ENCODE measurements around the gene INTS13. TPM values are rescaled to one million over a fixed set of nuclear protein-coding genes. Genes with fewer than 3 reads are reported as not detected.

The INTS13 gene
- total RNA-seq, 1 experiment from 2014 or later, result 54.0 TPM

DNA sequence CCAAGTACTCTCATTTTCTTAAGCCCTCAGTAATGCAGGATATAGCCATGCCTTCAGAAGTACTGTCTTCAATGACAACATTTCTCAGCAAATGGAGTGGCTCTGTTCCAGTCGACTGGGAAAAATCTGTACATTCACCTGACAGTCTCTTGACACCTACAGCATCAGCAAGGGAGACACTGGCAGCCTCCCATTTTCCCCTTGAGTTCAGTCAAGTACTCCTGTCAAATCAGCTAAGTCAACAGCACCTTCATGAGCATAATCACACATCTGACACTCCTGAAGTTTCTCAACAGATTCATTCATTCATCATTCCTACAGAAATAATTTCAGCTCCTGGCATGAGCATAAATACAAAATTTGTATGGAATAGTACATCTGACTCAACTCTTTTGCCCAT lies 46.1 kb downstream of the INTS13 start:
- H3K36me3 Mint-ChIP-seq, result no peaks in the 10 kb centered on the region; the same call in 1 of the 2 replicates
- no peaks in the 10 kb centered on the region for H3K4me1 Mint-ChIP-seq
- H3K9me3 Mint-ChIP-seq, result no peaks in the 10 kb centered on the region
- ChIA-PET POLR2A (no interaction called here), CTCF (no interaction called here)
- no peak overlapping the region for H3K27ac Mint-ChIP-seq
- H3K4me3 Mint-ChIP-seq, result no peak overlapping the region
- ATAC-seq, result no peak
- no peak for DNase-seq (ENCODE audit: low spot score)
- H3K27me3 Mint-ChIP-seq (ENCODE audit: low read depth), result no peaks in the 10 kb centered on the region
- no peak for TF ChIP-seq FOXK1 (CRISPR knock-in tag; IDR thresholded peaks at IDR 0.05)
- no peak for TF ChIP-seq FOXP1 (CRISPR knock-in tag; IDR thresholded peaks at IDR 0.05; ENCODE audit: borderline replicate concordance)
- TF ChIP-seq, protein P1, sequence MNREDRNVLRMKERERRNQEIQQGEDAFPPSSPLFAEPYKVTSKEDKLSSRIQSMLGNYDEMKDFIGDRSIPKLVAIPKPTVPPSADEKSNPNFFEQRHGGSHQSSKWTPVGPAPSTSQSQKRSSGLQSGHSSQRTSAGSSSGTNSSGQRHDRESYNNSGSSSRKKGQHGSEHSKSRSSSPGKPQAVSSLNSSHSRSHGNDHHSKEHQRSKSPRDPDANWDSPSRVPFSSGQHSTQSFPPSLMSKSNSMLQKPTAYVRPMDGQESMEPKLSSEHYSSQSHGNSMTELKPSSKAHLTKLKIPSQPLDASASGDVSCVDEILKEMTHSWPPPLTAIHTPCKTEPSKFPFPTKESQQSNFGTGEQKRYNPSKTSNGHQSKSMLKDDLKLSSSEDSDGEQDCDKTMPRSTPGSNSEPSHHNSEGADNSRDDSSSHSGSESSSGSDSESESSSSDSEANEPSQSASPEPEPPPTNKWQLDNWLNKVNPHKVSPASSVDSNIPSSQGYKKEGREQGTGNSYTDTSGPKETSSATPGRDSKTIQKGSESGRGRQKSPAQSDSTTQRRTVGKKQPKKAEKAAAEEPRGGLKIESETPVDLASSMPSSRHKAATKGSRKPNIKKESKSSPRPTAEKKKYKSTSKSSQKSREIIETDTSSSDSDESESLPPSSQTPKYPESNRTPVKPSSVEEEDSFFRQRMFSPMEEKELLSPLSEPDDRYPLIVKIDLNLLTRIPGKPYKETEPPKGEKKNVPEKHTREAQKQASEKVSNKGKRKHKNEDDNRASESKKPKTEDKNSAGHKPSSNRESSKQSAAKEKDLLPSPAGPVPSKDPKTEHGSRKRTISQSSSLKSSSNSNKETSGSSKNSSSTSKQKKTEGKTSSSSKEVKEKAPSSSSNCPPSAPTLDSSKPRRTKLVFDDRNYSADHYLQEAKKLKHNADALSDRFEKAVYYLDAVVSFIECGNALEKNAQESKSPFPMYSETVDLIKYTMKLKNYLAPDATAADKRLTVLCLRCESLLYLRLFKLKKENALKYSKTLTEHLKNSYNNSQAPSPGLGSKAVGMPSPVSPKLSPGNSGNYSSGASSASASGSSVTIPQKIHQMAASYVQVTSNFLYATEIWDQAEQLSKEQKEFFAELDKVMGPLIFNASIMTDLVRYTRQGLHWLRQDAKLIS (CRISPR knock-in tag; IDR thresholded peaks at IDR 0.05; ENCODE audit: borderline replicate concordance), result no peak
- no peak for TF ChIP-seq ESRRA (CRISPR knock-in tag; IDR thresholded peaks at IDR 0.05; ENCODE audit: borderline replicate concordance)
- TF ChIP-seq, protein P2, sequence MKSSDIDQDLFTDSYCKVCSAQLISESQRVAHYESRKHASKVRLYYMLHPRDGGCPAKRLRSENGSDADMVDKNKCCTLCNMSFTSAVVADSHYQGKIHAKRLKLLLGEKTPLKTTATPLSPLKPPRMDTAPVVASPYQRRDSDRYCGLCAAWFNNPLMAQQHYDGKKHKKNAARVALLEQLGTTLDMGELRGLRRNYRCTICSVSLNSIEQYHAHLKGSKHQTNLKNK (CRISPR knock-in tag; IDR thresholded peaks at IDR 0.05), result no peak
- TF ChIP-seq JAZF1 (CRISPR knock-in tag; IDR thresholded peaks at IDR 0.05), result no peak
- TF ChIP-seq, protein P3, sequence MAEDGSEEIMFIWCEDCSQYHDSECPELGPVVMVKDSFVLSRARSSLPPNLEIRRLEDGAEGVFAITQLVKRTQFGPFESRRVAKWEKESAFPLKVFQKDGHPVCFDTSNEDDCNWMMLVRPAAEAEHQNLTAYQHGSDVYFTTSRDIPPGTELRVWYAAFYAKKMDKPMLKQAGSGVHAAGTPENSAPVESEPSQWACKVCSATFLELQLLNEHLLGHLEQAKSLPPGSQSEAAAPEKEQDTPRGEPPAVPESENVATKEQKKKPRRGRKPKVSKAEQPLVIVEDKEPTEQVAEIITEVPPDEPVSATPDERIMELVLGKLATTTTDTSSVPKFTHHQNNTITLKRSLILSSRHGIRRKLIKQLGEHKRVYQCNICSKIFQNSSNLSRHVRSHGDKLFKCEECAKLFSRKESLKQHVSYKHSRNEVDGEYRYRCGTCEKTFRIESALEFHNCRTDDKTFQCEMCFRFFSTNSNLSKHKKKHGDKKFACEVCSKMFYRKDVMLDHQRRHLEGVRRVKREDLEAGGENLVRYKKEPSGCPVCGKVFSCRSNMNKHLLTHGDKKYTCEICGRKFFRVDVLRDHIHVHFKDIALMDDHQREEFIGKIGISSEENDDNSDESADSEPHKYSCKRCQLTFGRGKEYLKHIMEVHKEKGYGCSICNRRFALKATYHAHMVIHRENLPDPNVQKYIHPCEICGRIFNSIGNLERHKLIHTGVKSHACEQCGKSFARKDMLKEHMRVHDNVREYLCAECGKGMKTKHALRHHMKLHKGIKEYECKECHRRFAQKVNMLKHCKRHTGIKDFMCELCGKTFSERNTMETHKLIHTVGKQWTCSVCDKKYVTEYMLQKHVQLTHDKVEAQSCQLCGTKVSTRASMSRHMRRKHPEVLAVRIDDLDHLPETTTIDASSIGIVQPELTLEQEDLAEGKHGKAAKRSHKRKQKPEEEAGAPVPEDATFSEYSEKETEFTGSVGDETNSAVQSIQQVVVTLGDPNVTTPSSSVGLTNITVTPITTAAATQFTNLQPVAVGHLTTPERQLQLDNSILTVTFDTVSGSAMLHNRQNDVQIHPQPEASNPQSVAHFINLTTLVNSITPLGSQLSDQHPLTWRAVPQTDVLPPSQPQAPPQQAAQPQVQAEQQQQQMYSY (CRISPR knock-in tag; IDR thresholded peaks at IDR 0.05), result no peak
- TF ChIP-seq, protein P4, sequence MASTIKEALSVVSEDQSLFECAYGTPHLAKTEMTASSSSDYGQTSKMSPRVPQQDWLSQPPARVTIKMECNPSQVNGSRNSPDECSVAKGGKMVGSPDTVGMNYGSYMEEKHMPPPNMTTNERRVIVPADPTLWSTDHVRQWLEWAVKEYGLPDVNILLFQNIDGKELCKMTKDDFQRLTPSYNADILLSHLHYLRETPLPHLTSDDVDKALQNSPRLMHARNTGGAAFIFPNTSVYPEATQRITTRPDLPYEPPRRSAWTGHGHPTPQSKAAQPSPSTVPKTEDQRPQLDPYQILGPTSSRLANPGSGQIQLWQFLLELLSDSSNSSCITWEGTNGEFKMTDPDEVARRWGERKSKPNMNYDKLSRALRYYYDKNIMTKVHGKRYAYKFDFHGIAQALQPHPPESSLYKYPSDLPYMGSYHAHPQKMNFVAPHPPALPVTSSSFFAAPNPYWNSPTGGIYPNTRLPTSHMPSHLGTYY (CRISPR knock-in tag; IDR thresholded peaks at IDR 0.05), result no peak
- TF ChIP-seq OVOL2 (CRISPR knock-in tag; IDR thresholded peaks at IDR 0.05; ENCODE audit: borderline replicate concordance), result no peak
- TF ChIP-seq ZBTB21 (CRISPR knock-in tag; IDR thresholded peaks at IDR 0.05; ENCODE audit: borderline replicate concordance), result no peak
- TF ChIP-seq NR2C2 (CRISPR knock-in tag; IDR thresholded peaks at IDR 0.05), result no peak
- TF ChIP-seq, protein P5, sequence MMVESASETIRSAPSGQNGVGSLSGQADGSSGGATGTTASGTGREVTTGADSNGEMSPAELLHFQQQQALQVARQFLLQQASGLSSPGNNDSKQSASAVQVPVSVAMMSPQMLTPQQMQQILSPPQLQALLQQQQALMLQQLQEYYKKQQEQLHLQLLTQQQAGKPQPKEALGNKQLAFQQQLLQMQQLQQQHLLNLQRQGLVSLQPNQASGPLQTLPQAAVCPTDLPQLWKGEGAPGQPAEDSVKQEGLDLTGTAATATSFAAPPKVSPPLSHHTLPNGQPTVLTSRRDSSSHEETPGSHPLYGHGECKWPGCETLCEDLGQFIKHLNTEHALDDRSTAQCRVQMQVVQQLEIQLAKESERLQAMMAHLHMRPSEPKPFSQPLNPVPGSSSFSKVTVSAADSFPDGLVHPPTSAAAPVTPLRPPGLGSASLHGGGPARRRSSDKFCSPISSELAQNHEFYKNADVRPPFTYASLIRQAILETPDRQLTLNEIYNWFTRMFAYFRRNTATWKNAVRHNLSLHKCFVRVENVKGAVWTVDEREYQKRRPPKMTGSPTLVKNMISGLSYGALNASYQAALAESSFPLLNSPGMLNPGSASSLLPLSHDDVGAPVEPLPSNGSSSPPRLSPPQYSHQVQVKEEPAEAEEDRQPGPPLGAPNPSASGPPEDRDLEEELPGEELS (CRISPR knock-in tag; IDR thresholded peaks at IDR 0.05), result no peak
- TF ChIP-seq, protein P6, sequence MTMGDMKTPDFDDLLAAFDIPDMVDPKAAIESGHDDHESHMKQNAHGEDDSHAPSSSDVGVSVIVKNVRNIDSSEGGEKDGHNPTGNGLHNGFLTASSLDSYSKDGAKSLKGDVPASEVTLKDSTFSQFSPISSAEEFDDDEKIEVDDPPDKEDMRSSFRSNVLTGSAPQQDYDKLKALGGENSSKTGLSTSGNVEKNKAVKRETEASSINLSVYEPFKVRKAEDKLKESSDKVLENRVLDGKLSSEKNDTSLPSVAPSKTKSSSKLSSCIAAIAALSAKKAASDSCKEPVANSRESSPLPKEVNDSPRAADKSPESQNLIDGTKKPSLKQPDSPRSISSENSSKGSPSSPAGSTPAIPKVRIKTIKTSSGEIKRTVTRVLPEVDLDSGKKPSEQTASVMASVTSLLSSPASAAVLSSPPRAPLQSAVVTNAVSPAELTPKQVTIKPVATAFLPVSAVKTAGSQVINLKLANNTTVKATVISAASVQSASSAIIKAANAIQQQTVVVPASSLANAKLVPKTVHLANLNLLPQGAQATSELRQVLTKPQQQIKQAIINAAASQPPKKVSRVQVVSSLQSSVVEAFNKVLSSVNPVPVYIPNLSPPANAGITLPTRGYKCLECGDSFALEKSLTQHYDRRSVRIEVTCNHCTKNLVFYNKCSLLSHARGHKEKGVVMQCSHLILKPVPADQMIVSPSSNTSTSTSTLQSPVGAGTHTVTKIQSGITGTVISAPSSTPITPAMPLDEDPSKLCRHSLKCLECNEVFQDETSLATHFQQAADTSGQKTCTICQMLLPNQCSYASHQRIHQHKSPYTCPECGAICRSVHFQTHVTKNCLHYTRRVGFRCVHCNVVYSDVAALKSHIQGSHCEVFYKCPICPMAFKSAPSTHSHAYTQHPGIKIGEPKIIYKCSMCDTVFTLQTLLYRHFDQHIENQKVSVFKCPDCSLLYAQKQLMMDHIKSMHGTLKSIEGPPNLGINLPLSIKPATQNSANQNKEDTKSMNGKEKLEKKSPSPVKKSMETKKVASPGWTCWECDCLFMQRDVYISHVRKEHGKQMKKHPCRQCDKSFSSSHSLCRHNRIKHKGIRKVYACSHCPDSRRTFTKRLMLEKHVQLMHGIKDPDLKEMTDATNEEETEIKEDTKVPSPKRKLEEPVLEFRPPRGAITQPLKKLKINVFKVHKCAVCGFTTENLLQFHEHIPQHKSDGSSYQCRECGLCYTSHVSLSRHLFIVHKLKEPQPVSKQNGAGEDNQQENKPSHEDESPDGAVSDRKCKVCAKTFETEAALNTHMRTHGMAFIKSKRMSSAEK (CRISPR knock-in tag; IDR thresholded peaks at IDR 0.05; ENCODE audit: borderline replicate concordance), result no peak
- TF ChIP-seq, protein P7, sequence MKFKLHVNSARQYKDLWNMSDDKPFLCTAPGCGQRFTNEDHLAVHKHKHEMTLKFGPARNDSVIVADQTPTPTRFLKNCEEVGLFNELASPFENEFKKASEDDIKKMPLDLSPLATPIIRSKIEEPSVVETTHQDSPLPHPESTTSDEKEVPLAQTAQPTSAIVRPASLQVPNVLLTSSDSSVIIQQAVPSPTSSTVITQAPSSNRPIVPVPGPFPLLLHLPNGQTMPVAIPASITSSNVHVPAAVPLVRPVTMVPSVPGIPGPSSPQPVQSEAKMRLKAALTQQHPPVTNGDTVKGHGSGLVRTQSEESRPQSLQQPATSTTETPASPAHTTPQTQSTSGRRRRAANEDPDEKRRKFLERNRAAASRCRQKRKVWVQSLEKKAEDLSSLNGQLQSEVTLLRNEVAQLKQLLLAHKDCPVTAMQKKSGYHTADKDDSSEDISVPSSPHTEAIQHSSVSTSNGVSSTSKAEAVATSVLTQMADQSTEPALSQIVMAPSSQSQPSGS (CRISPR knock-in tag; IDR thresholded peaks at IDR 0.05; ENCODE audit: borderline replicate concordance, low read depth), result no peak
- TF ChIP-seq MXD4 (CRISPR knock-in tag; IDR thresholded peaks at IDR 0.05; ENCODE audit: borderline replicate concordance), result no peak
- no peak for TF ChIP-seq GRHL2 (CRISPR knock-in tag; IDR thresholded peaks at IDR 0.05; ENCODE audit: insufficient replicate concordance, severe bottlenecking)
- no peak for TF ChIP-seq SMAD4 (CRISPR knock-in tag; IDR thresholded peaks at IDR 0.05)
- TF ChIP-seq SP1 (CRISPR knock-in tag; conservative IDR thresholded peaks at IDR 0.05), result no peak

Measured in WTC11 (cell line).